T-helper 17 cell (primary cell): ENCODE results near the gene SPG7. TPM values are rescaled to one million over a fixed set of nuclear protein-coding genes. Genes with fewer than 3 reads are reported as not detected.
"Not testable (repeated sequence)": the region's sequence is repeated elsewhere in the genome, so short reads cannot be mapped to it uniquely, and the experiment has no call there.

Source experiments
- ATAC-seq: fragments of 150-1000 bp; cut with Tn5 transposase; 2 replicates; pipeline ENCODE4 v1.10.0; 2021; ENCODE audit warnings: mild to moderate bottlenecking, moderate library complexity
- DNase-seq, 3 donors: peaks; one replicate each; pipeline versions ENCODE4 v3.0.0 to v3.0.0-alpha.2; 2020 to 2021
- H3K9me3 ChIP-seq: one replicate; pipeline ENCODE4 v1.7.0; 2013; ENCODE audit warnings: low read length, mild to moderate bottlenecking; ENCODE audit not compliant: control insufficient read depth, poor library complexity, severe bottlenecking
- H3K27ac Mint-ChIP-seq: one replicate; pipeline ENCODE4 v1.8.0; 2022; ENCODE audit warnings: mild to moderate bottlenecking, moderate library complexity, mixed read lengths
- H3K27me3 Mint-ChIP-seq: one replicate; pipeline ENCODE4 v1.8.0; 2022; ENCODE audit warnings: mixed read lengths
- H3K36me3 Mint-ChIP-seq: one replicate; pipeline ENCODE4 v1.8.0; 2022; ENCODE audit warnings: low read depth, mixed read lengths
- H3K4me1 Mint-ChIP-seq: one replicate; pipeline ENCODE4 v1.8.0; 2022; ENCODE audit warnings: mild to moderate bottlenecking, mixed read lengths
- H3K4me3 Mint-ChIP-seq: one replicate; pipeline ENCODE4 v1.8.0; 2022; ENCODE audit warnings: mild to moderate bottlenecking, moderate library complexity, mixed read lengths
- total RNA-seq, 4 donors: library from RNA in 2 of 4; stranded (reverse) in 2 of 4; gene quantifications; one replicate each; pipeline ENCODE4 v1.2.3 and lab custom pipeline; 2022 to 2026

The SPG7 gene
- total RNA-seq (100 to 1,000 TPM; 140 to 154 TPM), total RNA-seq (lab: John Stamatoyannopoulos, UW) (244 to 245 reads per million in 2 donors)

- Mint-ChIP-seq H3K27ac (peak within 1 kb of the TSS; percentile 95), H3K4me1 (peaks cover 24% of the 10 kb centered on the region), H3K27me3 (no peaks in the 10 kb centered on the region), H3K4me3 (peak within 1 kb of the TSS; percentile 94), H3K36me3 (no peaks in the 10 kb centered on the region)
- ATAC-seq (peak; percentile 74), DNase-seq (peak; percentile 90 to 92 (median 91))
- H3K9me3 ChIP-seq, result no peaks in the 10 kb centered on the region
Observed at GRCh38 chr16:89507834-89508590, at the start of gene SPG7. SPG7 (plus strand) TSS chr16:89508403; CDS start chr16:89508418, 15 bp downstream.

- DNase-seq (no peak), ATAC-seq (no peak)
- peaks cover 47% of the 10 kb centered on the region for H3K4me1 Mint-ChIP-seq
- no peak overlapping the region for H3K4me3 Mint-ChIP-seq
- H3K27ac Mint-ChIP-seq, result peak overlapping the region; percentile 61
- no peaks in the 10 kb centered on the region for H3K27me3 Mint-ChIP-seq
- H3K9me3 ChIP-seq, result no peaks in the 10 kb centered on the region
- peaks cover 3% of the 10 kb centered on the region for H3K36me3 Mint-ChIP-seq
Observed at GRCh38 chr16:89458551-89458950, 49.7 kb upstream of the SPG7 start.

GRCh38 chr16:89458967-89459366 lies 49.2 kb upstream of the SPG7 start:
- no peak for ATAC-seq
- peak overlapping the region; percentile 49 for H3K4me3 Mint-ChIP-seq
- DNase-seq, result no peak
- H3K27me3 Mint-ChIP-seq, result no peaks in the 10 kb centered on the region
- H3K9me3 ChIP-seq, result no peaks in the 10 kb centered on the region
- H3K4me1 Mint-ChIP-seq, result peaks cover 43% of the 10 kb centered on the region
- peak overlapping the region; percentile 61 for H3K27ac Mint-ChIP-seq
- peaks cover 3% of the 10 kb centered on the region for H3K36me3 Mint-ChIP-seq

- peak overlapping the region; percentile 74 for H3K27ac Mint-ChIP-seq
- no peaks in the 10 kb centered on the region for H3K27me3 Mint-ChIP-seq
- no peaks in the 10 kb centered on the region for H3K9me3 ChIP-seq
- peak; percentile 33 for ATAC-seq
- H3K36me3 Mint-ChIP-seq, result peaks cover 3% of the 10 kb centered on the region
- no peak for DNase-seq
- H3K4me3 Mint-ChIP-seq, result peak overlapping the region; percentile 39
- H3K4me1 Mint-ChIP-seq, result peaks cover 46% of the 10 kb centered on the region
Observed at GRCh38 chr16:89460556-89460955, 47.6 kb upstream of the SPG7 start.

GRCh38 chr16:89461890-89462289 lies 46.3 kb upstream of the SPG7 start:
- H3K4me3 Mint-ChIP-seq, DNase-seq, H3K9me3 ChIP-seq, ATAC-seq, H3K27me3 Mint-ChIP-seq, H3K27ac Mint-ChIP-seq, H3K36me3 Mint-ChIP-seq: not testable (repeated sequence)
- H3K4me1 Mint-ChIP-seq, result peaks cover 44% of the 10 kb centered on the region

- not testable (repeated sequence) for H3K27ac Mint-ChIP-seq, H3K9me3 ChIP-seq, H3K36me3 Mint-ChIP-seq, H3K4me3 Mint-ChIP-seq, ATAC-seq, DNase-seq, H3K27me3 Mint-ChIP-seq
- H3K4me1 Mint-ChIP-seq, result peaks cover 47% of the 10 kb centered on the region
Observed at GRCh38 chr16:89462639-89463038, 45.6 kb upstream of the SPG7 start.

GRCh38 chr16:89463312-89463711 lies 44.9 kb upstream of the SPG7 start:
- not testable (repeated sequence) for H3K27me3 Mint-ChIP-seq, DNase-seq, H3K27ac Mint-ChIP-seq, H3K4me3 Mint-ChIP-seq, H3K36me3 Mint-ChIP-seq, H3K9me3 ChIP-seq, ATAC-seq
- H3K4me1 Mint-ChIP-seq, result peaks cover 51% of the 10 kb centered on the region

GRCh38 chr16:89466920-89467319 lies 41.3 kb upstream of the SPG7 start:
- H3K4me1 Mint-ChIP-seq, result peaks cover 44% of the 10 kb centered on the region
- H3K4me3 Mint-ChIP-seq, result no peak overlapping the region
- no peaks in the 10 kb centered on the region for H3K27me3 Mint-ChIP-seq
- no peak for DNase-seq
- no peaks in the 10 kb centered on the region for H3K9me3 ChIP-seq
- H3K27ac Mint-ChIP-seq, result peak overlapping the region; percentile 62
- H3K36me3 Mint-ChIP-seq, result no peaks in the 10 kb centered on the region
- ATAC-seq, result peak; percentile 14

- H3K27me3 Mint-ChIP-seq, result no peaks in the 10 kb centered on the region
- H3K9me3 ChIP-seq, result no peaks in the 10 kb centered on the region
- H3K4me3 Mint-ChIP-seq, result no peak overlapping the region
- H3K4me1 Mint-ChIP-seq, result peaks cover 49% of the 10 kb centered on the region
- DNase-seq (no peak), ATAC-seq (peak; percentile 20)
- no peak overlapping the region for H3K27ac Mint-ChIP-seq
- H3K36me3 Mint-ChIP-seq, result no peaks in the 10 kb centered on the region
Observed at GRCh38 chr16:89467382-89467781, 40.8 kb upstream of the SPG7 start.

- ATAC-seq (no peak), DNase-seq (no peak)
- Mint-ChIP-seq H3K27ac (peak overlapping the region; percentile 3), H3K4me1 (peaks cover 64% of the 10 kb centered on the region), H3K27me3 (no peaks in the 10 kb centered on the region), H3K36me3 (no peaks in the 10 kb centered on the region), H3K4me3 (peak overlapping the region; percentile 45)
- no peaks in the 10 kb centered on the region for H3K9me3 ChIP-seq
Observed at GRCh38 chr16:89472711-89473075, 35.5 kb upstream of the SPG7 start.

GRCh38 chr16:89473136-89473712 lies 35.0 kb upstream of the SPG7 start:
- H3K4me1 Mint-ChIP-seq, result peaks cover 63% of the 10 kb centered on the region

GRCh38 chr16:89473791-89474414 lies 34.3 kb upstream of the SPG7 start:
- H3K4me1 Mint-ChIP-seq, result peaks cover 70% of the 10 kb centered on the region
- ATAC-seq, result no peak
- peak overlapping the region; percentile 3 for H3K4me3 Mint-ChIP-seq
- DNase-seq, result no peak
- H3K36me3 Mint-ChIP-seq, result no peaks in the 10 kb centered on the region
- peak overlapping the region; percentile 3 for H3K27ac Mint-ChIP-seq
- H3K9me3 ChIP-seq, result no peaks in the 10 kb centered on the region
- H3K27me3 Mint-ChIP-seq, result no peaks in the 10 kb centered on the region

More at GRCh38 chr16:89473136-89473712, 35.0 kb upstream of the SPG7 start:
- H3K27me3 Mint-ChIP-seq, result no peaks in the 10 kb centered on the region
- H3K36me3 Mint-ChIP-seq, result no peaks in the 10 kb centered on the region
- H3K9me3 ChIP-seq, result no peaks in the 10 kb centered on the region
- H3K27ac Mint-ChIP-seq, result peak overlapping the region; percentile 3
- no peak for DNase-seq
- no peak for ATAC-seq
- peak overlapping the region; percentile 3 for H3K4me3 Mint-ChIP-seq

GRCh38 chr16:89475144-89475543 lies 33.1 kb upstream of the SPG7 start:
- no peak for ATAC-seq
- peak overlapping the region; percentile 89 for H3K27ac Mint-ChIP-seq
- H3K4me3 Mint-ChIP-seq, result peak overlapping the region; percentile 63

More at GRCh38 chr16:89475144-89475543, 33.1 kb upstream of the SPG7 start:
- no peak for DNase-seq
- Mint-ChIP-seq H3K4me1 (peaks cover 74% of the 10 kb centered on the region), H3K36me3 (no peaks in the 10 kb centered on the region), H3K27me3 (no peaks in the 10 kb centered on the region)
- H3K9me3 ChIP-seq, result no peaks in the 10 kb centered on the region
